Retinal pigment epithelial cell (primary cell): ENCODE results near the gene PLXNA2.

Experiments
- DNase-seq: peaks from one replicate; pipeline ENCODE4 v3.0.0-alpha.2; 2010; ENCODE audit warnings: low read depth
- H3K4me3 ChIP-seq: 2 replicates; pipeline ENCODE4 v1.5.1; 2011; ENCODE audit warnings: mild to moderate bottlenecking, low read length, control low read depth, moderate library complexity
- CTCF ChIP-seq: conservative IDR thresholded peaks from 2 replicates; pipeline ENCODE4 v1.5.1; 2011; ENCODE audit warnings: low read depth, low read length, control low read depth, inconsistent platforms

PLXNA2 gene

DNA sequence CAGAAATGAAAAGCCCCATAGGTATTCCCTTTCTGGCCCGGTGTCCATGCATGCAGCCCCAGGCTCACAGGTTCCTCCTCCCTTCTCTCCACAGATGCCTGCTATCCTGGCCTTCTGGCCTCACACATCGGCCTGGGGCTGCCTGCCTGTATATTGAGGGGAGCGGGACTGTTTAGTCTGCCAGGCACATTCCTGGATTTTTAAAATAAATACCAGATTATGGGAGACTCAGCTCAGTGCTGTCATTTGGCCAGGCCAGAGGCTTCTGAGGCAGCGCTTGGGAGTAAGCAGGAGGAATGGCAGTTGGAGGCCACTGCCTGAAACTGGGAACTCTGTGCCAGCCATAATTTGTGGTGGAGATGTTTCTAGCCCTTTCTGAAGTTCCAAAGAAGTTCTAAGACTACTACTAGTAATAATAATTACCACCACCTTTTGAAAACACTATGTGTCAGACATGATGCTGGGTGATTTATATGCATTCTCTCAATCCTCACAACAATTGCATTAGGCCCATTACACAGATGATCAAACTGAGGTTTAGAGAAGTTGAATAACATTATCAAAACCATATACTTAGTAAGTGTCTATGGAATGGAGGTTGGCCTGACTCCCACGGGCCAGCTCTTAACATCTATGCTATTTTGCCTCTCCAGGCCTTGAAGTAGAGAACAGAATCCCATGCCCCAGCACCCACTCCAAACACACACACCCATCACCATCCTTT is 107.6 kb downstream of the PLXNA2 start:
- DNase-seq = no peak

GRCh38 chr1:208135354-208135753 is 108.8 kb downstream of the PLXNA2 start:
- H3K4me3 ChIP-seq = no peak overlapping the region
- no peak for DNase-seq
- TF ChIP-seq CTCF = no peak

More for the DNA sequence above, 107.6 kb downstream of the PLXNA2 start:
- no peak overlapping the region for H3K4me3 ChIP-seq
- TF ChIP-seq CTCF = no peak

- DNase-seq = no peak
- H3K4me3 ChIP-seq = no peak overlapping the region
- no peak for TF ChIP-seq CTCF
Measured at GRCh38 chr1:208134491-208134890, 109.7 kb downstream of the PLXNA2 start.

DNA sequence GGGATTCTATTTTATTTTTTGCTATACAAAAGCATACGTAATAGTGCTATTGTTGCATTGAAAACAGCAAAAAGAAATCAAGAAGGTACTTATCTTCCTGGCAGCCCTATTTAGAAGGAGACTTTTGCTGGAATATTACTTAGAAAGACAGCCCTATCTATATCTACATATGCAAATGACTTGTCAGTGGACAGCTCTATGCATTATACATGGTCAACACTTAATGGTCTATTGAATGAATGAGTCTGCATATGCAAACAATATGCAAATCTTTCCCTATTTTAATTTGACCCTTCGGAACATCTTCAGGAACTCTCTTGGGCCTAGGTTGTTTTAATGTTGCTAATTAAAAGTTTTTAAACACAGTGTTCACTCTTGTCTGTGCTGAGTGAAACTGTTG is 110.8 kb downstream of the PLXNA2 start:
- no peak overlapping the region for H3K4me3 ChIP-seq
- no peak for TF ChIP-seq CTCF
- no peak for DNase-seq

DNA sequence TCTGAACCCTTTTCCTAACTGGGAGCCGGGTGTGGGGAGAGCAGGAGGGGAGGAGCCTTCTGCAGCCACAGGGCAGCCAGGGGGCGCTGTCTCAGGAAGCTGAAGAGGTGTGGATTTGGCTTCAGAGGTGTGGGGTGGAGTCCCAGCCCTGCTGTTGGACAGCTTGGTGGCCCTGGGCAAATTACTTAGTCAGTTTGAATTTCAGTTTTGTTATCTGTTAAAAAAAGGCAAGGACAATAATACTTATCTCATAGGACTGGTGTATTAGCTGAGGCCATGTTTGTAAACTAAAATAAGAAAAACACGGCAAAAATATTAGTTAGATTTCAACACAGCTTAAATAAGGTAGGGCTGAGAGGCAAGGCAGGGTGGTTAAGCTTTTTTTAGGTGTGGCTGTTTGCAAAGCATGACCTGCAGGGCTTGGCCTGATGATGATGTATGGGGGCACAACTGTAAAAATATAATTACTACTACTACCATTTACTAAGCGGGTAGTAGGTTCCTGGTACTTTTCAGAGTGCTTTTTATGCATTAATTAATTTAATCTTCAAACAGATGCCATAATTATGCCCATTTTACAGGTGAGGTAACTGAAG is 111.8 kb downstream of the PLXNA2 start:
- H3K4me3 ChIP-seq = no peak overlapping the region
- TF ChIP-seq CTCF = peak; percentile 96
- no peak for DNase-seq

- TF ChIP-seq CTCF = no peak
- H3K4me3 ChIP-seq = no peak overlapping the region
- no peak for DNase-seq
Measured at GRCh38 chr1:208131621-208132286, 112.4 kb downstream of the PLXNA2 start.
